GM18520 (cell line): ENCODE data around the gene ZNF17.
A peak's percentile ranks its signal among the peaks of the same experiment; 100 is the strongest.

ENCODE experiments used
- ATAC-seq: cut with Tn5 transposase; IDR thresholded peaks from one replicate; pipeline ENCODE4 v1.9.1; 2021; ENCODE audit not compliant: unreplicated experiment

Gene ZNF17

GRCh38 chr19:57421037-57421436 lies 10.1 kb downstream of the ZNF17 start:
- ATAC-seq = no peak

- no peak for ATAC-seq
Measured at GRCh38 chr19:57434386-57435061, 23.6 kb downstream of the ZNF17 start.

- ATAC-seq = peak; percentile 96
Measured at GRCh38 chr19:57435062-57435978, 24.4 kb downstream of the ZNF17 start, which contains the start of gene ZNF749. Gene ZNF749 (plus strand): TSS chr19:57435325. CDS start chr19:57435579, 254 bp downstream.

GRCh38 chr19:57436417-57436816 lies 25.5 kb downstream of the ZNF17 start:
- ATAC-seq = no peak

- ATAC-seq = no peak
Measured at GRCh38 chr19:57437931-57438330, 27.0 kb downstream of the ZNF17 start.

- no peak for ATAC-seq
Measured at GRCh38 chr19:57438925-57439324, 28.0 kb downstream of the ZNF17 start.

GRCh38 chr19:57441979-57442752 lies 31.2 kb downstream of the ZNF17 start:
- ATAC-seq = no peak

GRCh38 chr19:57443121-57443696 lies 32.2 kb downstream of the ZNF17 start:
- ATAC-seq = no peak

GRCh38 chr19:57452307-57452706 lies 41.3 kb downstream of the ZNF17 start:
- no peak for ATAC-seq

GRCh38 chr19:57465680-57466381 lies 54.9 kb downstream of the ZNF17 start:
- no peak for ATAC-seq

- ATAC-seq = no peak
Measured at GRCh38 chr19:57466489-57466888, 55.5 kb downstream of the ZNF17 start.
